SK-N-SH (cell line): ENCODE results near the gene BTRC.
"Not testable (repeated sequence)": the region's sequence is repeated elsewhere in the genome, so short reads cannot be mapped to it uniquely, and the experiment has no call there.

ENCODE experiments used
- CHD2 ChIP-seq: fragments of 150-350 bp; IDR thresholded peaks from 2 replicates; pipeline ENCODE4 v1.6.1; 2018; ENCODE audit warnings: low read length; ENCODE audit not compliant: partially characterized antibody
- CTCF ChIP-seq: fragments of 200-600 bp; sonication (generic); IDR thresholded peaks from 2 replicates; pipeline ENCODE4 v1.6.1; 2017; ENCODE audit warnings: antibody characterized with exemption, mild to moderate bottlenecking, moderate library complexity
- MEF2A ChIP-seq: IDR thresholded peaks from 2 replicates; pipeline ENCODE4 v1.4.0; 2012; ENCODE audit warnings: low read depth, borderline replicate concordance
- RAD21 ChIP-seq: IDR thresholded peaks from 2 replicates; pipeline ENCODE4 v1.6.1; 2012; ENCODE audit warnings: mild to moderate bottlenecking, low read length
- REST ChIP-seq: IDR thresholded peaks from 2 replicates; pipeline ENCODE4 v1.6.1; 2012; ENCODE audit warnings: mild to moderate bottlenecking, low read depth, low read length, moderate library complexity

- not testable (repeated sequence) for TF ChIP-seq RAD21, CHD2, CTCF, REST, MEF2A
Observed at GRCh38 chr10:101360841-101361240, 6.9 kb downstream of the BTRC start.
